Measurements from ENCODE around the gene WDR7.

The WDR7 gene

DNA sequence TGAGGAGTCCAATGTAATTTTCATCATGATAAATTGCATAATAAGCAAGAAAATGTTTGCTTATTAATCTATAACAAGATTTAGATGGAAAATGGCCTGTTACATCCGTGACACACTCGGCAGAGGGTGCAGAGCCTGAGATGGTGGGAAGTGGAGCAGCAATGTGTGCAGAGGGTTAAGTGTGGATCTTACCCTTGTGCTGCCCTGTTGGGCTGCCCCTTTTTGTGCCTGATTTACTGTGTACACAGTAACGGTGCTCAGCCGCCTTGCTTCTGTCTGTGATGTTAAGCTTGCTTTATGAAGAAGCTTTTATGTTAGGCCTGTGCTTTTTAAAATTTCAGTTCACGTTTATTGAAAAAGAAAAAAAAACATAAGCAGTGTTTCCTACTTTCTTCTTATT lies 275.6 kb downstream of the WDR7 start:
- H3K27ac ChIP-seq: no peak overlapping the region
- TF ChIP-seq, protein P1, sequence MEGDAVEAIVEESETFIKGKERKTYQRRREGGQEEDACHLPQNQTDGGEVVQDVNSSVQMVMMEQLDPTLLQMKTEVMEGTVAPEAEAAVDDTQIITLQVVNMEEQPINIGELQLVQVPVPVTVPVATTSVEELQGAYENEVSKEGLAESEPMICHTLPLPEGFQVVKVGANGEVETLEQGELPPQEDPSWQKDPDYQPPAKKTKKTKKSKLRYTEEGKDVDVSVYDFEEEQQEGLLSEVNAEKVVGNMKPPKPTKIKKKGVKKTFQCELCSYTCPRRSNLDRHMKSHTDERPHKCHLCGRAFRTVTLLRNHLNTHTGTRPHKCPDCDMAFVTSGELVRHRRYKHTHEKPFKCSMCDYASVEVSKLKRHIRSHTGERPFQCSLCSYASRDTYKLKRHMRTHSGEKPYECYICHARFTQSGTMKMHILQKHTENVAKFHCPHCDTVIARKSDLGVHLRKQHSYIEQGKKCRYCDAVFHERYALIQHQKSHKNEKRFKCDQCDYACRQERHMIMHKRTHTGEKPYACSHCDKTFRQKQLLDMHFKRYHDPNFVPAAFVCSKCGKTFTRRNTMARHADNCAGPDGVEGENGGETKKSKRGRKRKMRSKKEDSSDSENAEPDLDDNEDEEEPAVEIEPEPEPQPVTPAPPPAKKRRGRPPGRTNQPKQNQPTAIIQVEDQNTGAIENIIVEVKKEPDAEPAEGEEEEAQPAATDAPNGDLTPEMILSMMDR (IDR thresholded peaks at IDR 0.05): no peak
- no peak for TF ChIP-seq ZFX (IDR thresholded peaks at IDR 0.05; ENCODE audit: borderline replicate concordance)

DNA sequence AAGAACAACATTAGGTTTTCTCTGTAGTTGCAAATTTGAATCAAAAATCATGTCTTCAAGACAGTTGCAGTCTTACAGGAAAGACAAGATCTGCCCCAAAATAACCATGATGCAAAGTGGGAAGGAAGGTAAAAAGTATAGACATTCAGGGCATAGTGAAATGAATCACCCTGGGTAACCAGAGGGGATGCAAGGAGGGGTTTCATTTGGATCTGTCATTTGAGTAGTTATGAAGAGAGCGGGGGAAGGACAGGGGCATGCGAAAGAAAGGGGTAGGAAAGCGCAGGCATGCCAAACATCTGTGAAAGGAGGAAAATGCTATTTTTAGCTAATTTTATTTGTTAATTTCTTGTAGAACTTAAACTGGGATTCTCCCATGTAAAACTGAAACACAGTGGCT lies 276.6 kb downstream of the WDR7 start:
- H3K27ac ChIP-seq: no peak overlapping the region
- TF ChIP-seq, protein P1 (IDR thresholded peaks at IDR 0.05): no peak
- no peak for TF ChIP-seq ZFX (IDR thresholded peaks at IDR 0.05; ENCODE audit: borderline replicate concordance)

DNA sequence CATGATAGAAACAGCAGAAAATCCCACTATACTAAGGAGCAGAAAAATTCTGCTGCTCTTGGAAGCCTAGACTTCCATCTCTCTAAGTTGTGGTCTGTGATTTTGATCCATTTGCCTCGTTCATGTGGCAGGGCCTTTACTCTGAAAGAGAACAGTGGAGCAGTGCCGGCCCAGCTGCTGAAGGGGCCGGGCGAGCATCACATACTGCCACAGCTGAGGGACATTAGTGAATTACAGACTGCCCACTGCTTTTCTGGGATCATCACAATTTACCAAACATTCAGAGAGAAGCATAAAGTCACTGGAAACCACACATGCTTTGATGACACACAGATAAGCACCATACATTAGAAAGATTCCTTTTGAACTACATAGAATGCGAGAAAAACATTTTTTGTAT lies 278.7 kb downstream of the WDR7 start:
- TF ChIP-seq, protein P1 (IDR thresholded peaks at IDR 0.05): no peak
- TF ChIP-seq ZFX (IDR thresholded peaks at IDR 0.05; ENCODE audit: borderline replicate concordance): no peak
- no peak overlapping the region for H3K27ac ChIP-seq

DNA sequence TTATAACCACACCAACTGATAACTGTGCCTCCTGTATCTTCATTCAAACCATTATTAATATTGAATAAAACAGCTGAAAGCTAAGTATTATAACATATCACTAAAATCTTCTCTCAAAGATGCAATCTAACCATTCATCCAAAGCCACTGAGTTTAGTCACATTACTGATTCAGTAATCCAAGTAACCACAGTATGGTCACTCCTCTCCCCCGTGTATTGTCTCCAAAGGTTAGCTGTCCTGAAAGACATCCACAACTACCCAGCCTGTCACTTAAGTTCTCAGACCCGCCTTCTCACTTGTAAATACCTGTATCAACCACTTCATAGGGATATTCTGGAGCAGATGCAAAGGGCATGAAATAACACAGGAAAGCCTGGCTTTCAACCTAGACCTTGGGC lies 282.3 kb downstream of the WDR7 start:
- H3K27ac ChIP-seq: no peak overlapping the region
- TF ChIP-seq, protein P1 (IDR thresholded peaks at IDR 0.05): no peak
- TF ChIP-seq ZFX (IDR thresholded peaks at IDR 0.05; ENCODE audit: borderline replicate concordance): no peak

DNA sequence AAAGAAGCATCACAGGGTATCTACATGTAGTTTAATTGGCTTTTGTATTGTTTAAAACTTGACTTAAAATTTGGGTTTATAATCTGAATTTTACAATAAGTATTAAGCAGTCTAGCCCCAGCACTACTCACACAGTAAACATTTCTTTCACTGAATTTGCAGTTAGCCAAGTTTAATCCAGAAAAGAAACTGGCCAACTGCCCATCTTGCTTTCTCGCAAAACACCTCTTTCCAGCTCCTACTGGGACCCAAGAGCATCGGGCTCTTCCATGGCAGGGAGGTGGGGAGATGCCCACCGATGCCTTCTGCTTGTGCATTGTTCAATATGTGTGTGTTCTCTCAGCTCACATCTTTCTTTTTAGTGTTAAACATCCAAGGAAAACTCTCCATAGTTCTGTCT lies 283.0 kb downstream of the WDR7 start:
- H3K27ac ChIP-seq: no peak overlapping the region
- no peak for TF ChIP-seq ZFX (IDR thresholded peaks at IDR 0.05; ENCODE audit: borderline replicate concordance)
- TF ChIP-seq, protein P1 (IDR thresholded peaks at IDR 0.05): no peak

DNA sequence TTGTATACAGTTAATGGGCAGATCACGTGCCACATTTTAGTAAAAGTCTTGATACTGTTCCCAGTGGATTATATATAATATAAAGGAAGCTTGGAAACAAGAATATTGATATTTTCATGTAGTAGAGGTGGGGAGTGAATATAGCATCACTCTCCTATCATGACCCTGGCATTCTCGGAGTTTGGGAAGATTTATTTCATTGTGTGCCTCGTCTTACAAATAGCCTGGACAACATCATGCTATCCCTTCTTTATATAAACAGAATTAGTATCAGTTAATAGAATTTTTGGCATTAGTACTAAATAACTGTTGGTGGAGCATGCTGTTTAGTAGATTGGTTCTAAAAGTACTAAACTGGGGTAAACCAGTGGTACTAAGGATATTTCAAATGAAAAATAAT lies 283.7 kb downstream of the WDR7 start:
- TF ChIP-seq, protein P1 (IDR thresholded peaks at IDR 0.05): no peak
- H3K27ac ChIP-seq: no peak overlapping the region

DNA sequence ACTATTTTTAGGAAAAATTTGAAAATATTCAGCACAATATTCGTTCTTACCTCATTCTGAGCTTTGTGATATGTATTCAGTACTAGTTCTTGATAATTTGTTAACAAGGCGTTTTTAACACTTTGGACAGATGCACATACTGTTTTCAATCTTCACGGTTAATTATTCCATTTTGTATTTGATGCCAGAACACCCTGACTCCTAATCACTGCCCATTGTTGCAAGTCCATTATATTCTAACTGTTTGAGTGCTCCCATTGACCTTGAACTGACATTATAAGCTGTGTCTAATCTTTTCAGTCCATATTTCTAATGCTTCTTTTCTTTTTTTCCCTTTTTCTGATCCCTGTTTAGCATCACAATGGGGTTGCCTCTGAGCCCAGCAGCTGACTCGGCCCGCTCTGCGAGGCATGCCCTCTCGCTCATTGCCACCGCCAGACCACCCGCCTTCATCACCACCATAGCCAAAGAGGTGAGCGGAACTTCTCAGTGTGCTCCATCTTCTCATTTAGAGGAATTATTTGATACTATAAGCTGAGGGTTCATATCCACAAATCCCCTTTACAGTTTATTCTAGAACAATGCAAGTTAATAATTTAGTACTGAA lies 284.4 kb downstream of the WDR7 start:
- TF ChIP-seq ZFX (IDR thresholded peaks at IDR 0.05; ENCODE audit: borderline replicate concordance): no peak
- TF ChIP-seq, protein P1 (IDR thresholded peaks at IDR 0.05): no peak

More for the DNA sequence above, 284.4 kb downstream of the WDR7 start:
- no peak overlapping the region for H3K27ac ChIP-seq
